ENCODE measurements around the gene SLC25A22.

Gene SLC25A22

GRCh38 chr11:803467-803742 lies 5.3 kb upstream of the SLC25A22 start:
- no peak for DNase-seq (ENCODE audit: low read depth in 3 of 3)

GRCh38 chr11:802693-803466 lies 4.8 kb upstream of the SLC25A22 start:
- no peak for DNase-seq (ENCODE audit: low read depth in 3 of 3)

- DNase-seq (ENCODE audit: low read depth in 3 of 3): no peak
Observed at GRCh38 chr11:802018-802617, 4.0 kb upstream of the SLC25A22 start.

GRCh38 chr11:801097-801780 lies 3.2 kb upstream of the SLC25A22 start:
- DNase-seq (ENCODE audit: low read depth in 3 of 3): no peak

GRCh38 chr11:800473-800872 lies 2.4 kb upstream of the SLC25A22 start:
- DNase-seq (ENCODE audit: low read depth in 3 of 3): no peak

GRCh38 chr11:799641-800316 lies 1.7 kb upstream of the SLC25A22 start:
- no peak for DNase-seq (ENCODE audit: low read depth in 3 of 3)

- DNase-seq (ENCODE audit: low read depth in 3 of 3): peak; percentile 55 to 81 (median 55)
Observed at GRCh38 chr11:797296-798092, 587 bp downstream of the SLC25A22 start.

GRCh38 chr11:796565-797295 lies 1.4 kb downstream of the SLC25A22 start:
- DNase-seq (ENCODE audit: low read depth in 3 of 3): no peak

GRCh38 chr11:795634-796564 lies 2.2 kb downstream of the SLC25A22 start:
- peak; percentile 69 to 88 (median 76) for DNase-seq (ENCODE audit: low read depth in 3 of 3)

- no peak for DNase-seq (ENCODE audit: low read depth in 3 of 3)
Observed at GRCh38 chr11:794766-795633, 3.1 kb downstream of the SLC25A22 start.

GRCh38 chr11:794013-794765 lies 3.9 kb downstream of the SLC25A22 start:
- no peak for DNase-seq (ENCODE audit: low read depth in 3 of 3)

GRCh38 chr11:793556-793955 lies 4.5 kb downstream of the SLC25A22 start:
- DNase-seq (ENCODE audit: low read depth in 3 of 3): no peak

GRCh38 chr11:792873-793272 lies 5.2 kb downstream of the SLC25A22 start:
- DNase-seq (ENCODE audit: low read depth in 3 of 3): no peak

- no peak for DNase-seq (ENCODE audit: low read depth in 3 of 3)
Observed at GRCh38 chr11:792535-792821, 5.6 kb downstream of the SLC25A22 start.

- DNase-seq (ENCODE audit: low read depth in 3 of 3): no peak
Observed at GRCh38 chr11:791658-792534, 6.2 kb downstream of the SLC25A22 start.

- DNase-seq (ENCODE audit: low read depth in 3 of 3): no peak
Observed at GRCh38 chr11:790721-791564, 7.1 kb downstream of the SLC25A22 start.
